ENCODE measurements around the gene RCBTB2. TPM values are rescaled to one million over a fixed set of nuclear protein-coding genes. Genes with fewer than 3 reads are reported as not detected.

RCBTB2 gene
- total RNA-seq, 4 donors from 2014 or later = 29.1 to 49.6 (median 34.9) TPM

DNA sequence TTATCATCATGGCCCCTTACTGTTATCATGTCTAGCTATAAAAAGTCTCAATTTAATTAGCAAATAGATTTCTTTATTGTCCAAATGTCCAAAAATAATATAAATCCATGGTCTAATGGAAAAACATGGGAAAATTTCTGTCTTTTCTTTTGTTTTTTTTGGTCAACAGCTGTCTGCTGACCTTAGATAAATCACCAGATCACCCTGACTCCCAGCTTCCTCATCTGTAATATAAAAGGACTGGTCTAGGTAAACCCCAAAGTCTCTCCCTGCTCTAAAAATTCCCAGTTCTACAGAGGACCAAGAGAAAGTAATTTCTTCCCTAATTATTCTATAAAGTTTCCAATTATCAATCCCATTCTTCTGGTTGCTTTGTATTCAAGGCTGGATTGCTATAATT, 30.7 kb upstream of the RCBTB2 start:
- H3K36me3 ChIP-seq = no peaks in the 10 kb centered on the region
- no peak overlapping the region for H3K4me3 ChIP-seq (replicated peaks in 1 of 3)
- TF ChIP-seq, protein P1, sequence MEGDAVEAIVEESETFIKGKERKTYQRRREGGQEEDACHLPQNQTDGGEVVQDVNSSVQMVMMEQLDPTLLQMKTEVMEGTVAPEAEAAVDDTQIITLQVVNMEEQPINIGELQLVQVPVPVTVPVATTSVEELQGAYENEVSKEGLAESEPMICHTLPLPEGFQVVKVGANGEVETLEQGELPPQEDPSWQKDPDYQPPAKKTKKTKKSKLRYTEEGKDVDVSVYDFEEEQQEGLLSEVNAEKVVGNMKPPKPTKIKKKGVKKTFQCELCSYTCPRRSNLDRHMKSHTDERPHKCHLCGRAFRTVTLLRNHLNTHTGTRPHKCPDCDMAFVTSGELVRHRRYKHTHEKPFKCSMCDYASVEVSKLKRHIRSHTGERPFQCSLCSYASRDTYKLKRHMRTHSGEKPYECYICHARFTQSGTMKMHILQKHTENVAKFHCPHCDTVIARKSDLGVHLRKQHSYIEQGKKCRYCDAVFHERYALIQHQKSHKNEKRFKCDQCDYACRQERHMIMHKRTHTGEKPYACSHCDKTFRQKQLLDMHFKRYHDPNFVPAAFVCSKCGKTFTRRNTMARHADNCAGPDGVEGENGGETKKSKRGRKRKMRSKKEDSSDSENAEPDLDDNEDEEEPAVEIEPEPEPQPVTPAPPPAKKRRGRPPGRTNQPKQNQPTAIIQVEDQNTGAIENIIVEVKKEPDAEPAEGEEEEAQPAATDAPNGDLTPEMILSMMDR (IDR thresholded peaks at IDR 0.05) = no peak
- no peak for TF ChIP-seq POLR2A (IDR thresholded peaks at IDR 0.05)
- H3K27me3 ChIP-seq = no peaks in the 10 kb centered on the region
- H3K9me3 ChIP-seq = no peaks in the 10 kb centered on the region
- H3K4me1 ChIP-seq = peaks cover 0 to 3% of the 10 kb centered on the region in 2 donors
- no peak for DNase-seq
- no peak overlapping the region for H3K27ac ChIP-seq
- intact Hi-C loops (cut with DNase I) = no loop called here

DNA sequence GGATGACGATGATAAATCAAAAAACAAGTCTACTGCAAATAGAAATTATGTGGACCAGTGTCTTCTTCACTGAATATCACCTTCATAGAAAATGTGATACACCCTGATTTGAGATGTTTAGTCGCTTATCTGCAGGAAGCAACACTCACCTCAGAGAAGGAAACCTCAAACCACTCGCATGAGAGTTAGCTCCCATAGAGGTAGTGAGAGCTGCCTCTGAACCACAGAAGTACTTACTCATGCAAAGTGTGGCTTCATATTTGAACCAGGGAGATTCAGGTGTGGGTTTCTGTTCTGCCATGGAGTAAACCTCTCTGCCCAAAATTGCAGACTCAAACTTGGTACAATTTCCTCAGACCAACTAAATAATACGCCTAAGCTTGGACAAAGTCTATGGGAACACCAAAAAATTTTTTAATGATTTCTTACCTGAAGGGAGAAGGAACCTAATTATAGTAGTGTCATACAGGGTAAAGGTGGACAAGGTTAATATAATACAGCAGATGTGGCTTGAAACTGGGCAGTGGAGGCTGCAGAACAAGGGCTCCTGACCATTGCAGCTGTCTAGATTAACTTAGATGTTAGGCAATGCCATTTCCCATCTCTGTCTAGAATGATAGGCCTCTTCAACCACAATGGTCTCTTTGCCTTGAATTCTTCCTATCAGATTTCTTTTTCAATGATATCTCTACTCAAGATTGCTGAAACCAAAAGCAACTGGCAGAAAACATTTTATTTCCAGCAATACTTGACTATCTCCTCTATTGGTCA, 29.6 kb upstream of the RCBTB2 start:
- 85 to 94% methylated on average over 4 of the region's 4 CpGs for WGBS, 2 donors
- TF ChIP-seq, protein P1 (IDR thresholded peaks at IDR 0.05) = no peak
- no peak for TF ChIP-seq POLR2A (IDR thresholded peaks at IDR 0.05)
- DNase-seq = no peak
- intact Hi-C loops (cut with DNase I) = no loop called here
- H3K9me3 ChIP-seq = no peaks in the 10 kb centered on the region
- H3K27ac ChIP-seq = no peak overlapping the region
- H3K36me3 ChIP-seq = no peaks in the 10 kb centered on the region
- no peaks in the 10 kb centered on the region for H3K27me3 ChIP-seq
- no peak overlapping the region for H3K4me3 ChIP-seq (replicated peaks in 1 of 3)
- H3K4me1 ChIP-seq = peaks cover 0 to 1% of the 10 kb centered on the region in 2 donors

DNA sequence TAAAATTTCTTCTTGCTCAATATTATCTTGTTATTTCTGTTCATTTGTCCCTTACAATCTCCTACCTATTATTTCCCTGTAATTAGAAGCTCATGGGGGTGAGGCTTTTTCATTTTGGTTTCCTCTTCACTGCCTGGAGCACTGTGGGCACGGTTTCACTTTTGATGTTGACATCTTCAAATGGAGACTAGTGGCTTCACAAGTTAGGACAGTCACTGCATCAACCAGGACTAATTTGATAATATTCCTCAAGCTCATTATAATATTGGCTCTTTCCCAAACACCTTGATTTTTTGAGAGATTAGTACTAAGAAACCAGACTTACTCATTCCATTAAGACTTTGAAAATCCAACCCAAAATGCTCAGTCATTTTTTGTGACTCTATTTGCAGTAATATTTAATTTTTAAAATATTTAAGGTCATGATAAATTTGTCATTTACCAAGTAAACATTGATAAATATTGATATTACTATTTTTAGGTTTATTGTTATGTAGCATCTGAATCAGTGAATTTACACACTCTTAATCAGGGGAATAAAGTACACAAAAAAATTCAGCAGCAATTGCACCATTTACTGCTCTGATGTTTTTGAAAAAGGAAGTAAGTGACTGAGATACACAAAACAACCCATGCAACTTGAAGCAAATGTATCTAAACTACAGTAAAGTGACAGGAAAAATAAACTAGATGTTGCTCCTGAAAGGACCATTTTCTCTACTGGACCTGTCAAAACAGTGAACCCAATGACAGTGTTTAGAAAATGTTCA, 28.8 kb upstream of the RCBTB2 start:
- H3K27ac ChIP-seq = no peak overlapping the region
- H3K4me1 ChIP-seq = no peaks in the 10 kb centered on the region
- intact Hi-C loops (cut with DNase I) = no loop called here
- no peak for TF ChIP-seq POLR2A (IDR thresholded peaks at IDR 0.05)
- TF ChIP-seq, protein P1 (IDR thresholded peaks at IDR 0.05) = no peak
- H3K9me3 ChIP-seq = no peaks in the 10 kb centered on the region
- no peak for DNase-seq
- 72 to 76% methylated on average over 1 of the region's 1 CpG for WGBS, 2 donors
- no peak overlapping the region for H3K4me3 ChIP-seq (replicated peaks in 1 of 3)
- no peaks in the 10 kb centered on the region for H3K27me3 ChIP-seq
- H3K36me3 ChIP-seq = no peaks in the 10 kb centered on the region

DNA sequence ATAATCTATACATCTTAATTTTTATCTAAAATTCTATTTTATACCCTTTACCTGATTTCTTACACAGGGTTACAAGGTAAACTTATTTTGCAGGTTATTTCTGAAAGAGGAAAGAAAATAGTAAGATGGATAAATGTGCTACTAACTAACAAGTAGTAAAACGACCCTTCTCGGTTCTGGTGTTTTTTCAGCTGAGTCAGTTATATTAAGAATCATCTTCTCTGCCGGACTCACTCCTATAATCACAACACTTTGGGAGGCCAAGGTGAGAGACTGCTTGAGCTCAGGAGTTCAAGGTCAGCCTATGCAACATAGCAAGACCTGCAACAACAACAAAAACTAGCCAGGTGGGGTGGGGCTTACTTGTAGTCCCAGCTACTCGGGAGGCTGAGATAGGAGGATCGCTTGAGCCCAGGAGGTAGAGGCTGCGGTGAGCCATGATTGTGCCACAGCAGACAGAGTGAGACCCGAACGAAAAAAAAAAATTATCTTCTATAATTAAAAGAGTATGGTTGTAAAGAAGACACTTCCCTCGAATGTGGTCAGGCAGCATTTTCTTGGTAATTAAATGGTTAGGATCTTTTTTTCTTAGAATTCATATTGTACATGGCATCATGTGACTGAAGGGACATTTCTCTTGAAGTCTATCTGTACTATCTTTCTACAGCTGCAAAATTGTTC, 27.9 kb upstream of the RCBTB2 start:
- Histone ChIP-seq H3K27me3 (no peaks in the 10 kb centered on the region), H3K9me3 (no peaks in the 10 kb centered on the region), H3K4me3 (replicated peaks in 1 of 3) (no peak overlapping the region), H3K36me3 (no peaks in the 10 kb centered on the region), H3K27ac (no peak overlapping the region), H3K4me1 (no peaks in the 10 kb centered on the region)
- intact Hi-C loops (cut with DNase I) = no loop called here
- no peak for DNase-seq
- WGBS, 2 donors = 80 to 81% methylated on average over 9 of the region's 9 CpGs
- TF ChIP-seq, protein P1 (IDR thresholded peaks at IDR 0.05) = no peak
- TF ChIP-seq POLR2A (IDR thresholded peaks at IDR 0.05) = no peak

Measured in thyroid gland (tissue), 4 donors.